Activated naive CD8-positive, alpha-beta T cell (primary cell): ENCODE measurements around the gene UBTD2.
"Not testable (repeated sequence)": the region's sequence is repeated elsewhere in the genome, so short reads cannot be mapped to it uniquely, and the experiment has no call there.

Source experiments
- H3K27ac Mint-ChIP-seq: one replicate; pipeline ENCODE4 v1.8.0; 2021; ENCODE audit warnings: mixed read lengths
- H3K27me3 Mint-ChIP-seq: one replicate; pipeline ENCODE4 v1.8.0; 2021; ENCODE audit warnings: mixed read lengths
- H3K36me3 Mint-ChIP-seq: one replicate; pipeline ENCODE4 v1.8.0; 2021; ENCODE audit warnings: mixed read lengths
- H3K4me1 Mint-ChIP-seq: one replicate; pipeline ENCODE4 v1.8.0; 2021; ENCODE audit warnings: low read depth, mixed read lengths
- H3K4me3 Mint-ChIP-seq: one replicate; pipeline ENCODE4 v1.8.0; 2021; ENCODE audit warnings: mild to moderate bottlenecking, mixed read lengths
- H3K9me3 Mint-ChIP-seq: one replicate; pipeline ENCODE4 v1.8.0; 2021; ENCODE audit warnings: low read depth, mixed read lengths

Gene UBTD2

DNA sequence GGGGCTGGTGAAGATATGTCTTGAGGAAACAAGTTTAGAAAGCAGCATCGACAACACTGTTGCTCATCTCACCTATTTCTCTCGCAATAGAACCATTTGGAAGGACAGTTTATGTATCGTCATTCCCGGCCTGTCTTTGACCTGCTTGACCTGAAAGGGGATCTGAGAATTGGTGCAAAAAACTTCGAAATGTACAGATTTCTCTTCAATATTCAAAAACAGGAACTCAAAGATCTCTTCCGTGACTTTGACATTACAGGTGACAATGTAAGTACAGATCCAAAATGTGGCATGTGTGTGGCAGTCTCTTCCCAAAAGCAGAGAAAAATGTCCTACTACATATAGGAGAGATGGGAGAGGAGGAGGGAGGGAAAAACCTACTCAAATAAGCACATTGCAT lies 83.1 kb downstream of the UBTD2 start:
- Mint-ChIP-seq H3K4me3 (no peak overlapping the region), H3K27ac (no peak overlapping the region), H3K36me3 (peaks cover 3% of the 10 kb centered on the region)

DNA sequence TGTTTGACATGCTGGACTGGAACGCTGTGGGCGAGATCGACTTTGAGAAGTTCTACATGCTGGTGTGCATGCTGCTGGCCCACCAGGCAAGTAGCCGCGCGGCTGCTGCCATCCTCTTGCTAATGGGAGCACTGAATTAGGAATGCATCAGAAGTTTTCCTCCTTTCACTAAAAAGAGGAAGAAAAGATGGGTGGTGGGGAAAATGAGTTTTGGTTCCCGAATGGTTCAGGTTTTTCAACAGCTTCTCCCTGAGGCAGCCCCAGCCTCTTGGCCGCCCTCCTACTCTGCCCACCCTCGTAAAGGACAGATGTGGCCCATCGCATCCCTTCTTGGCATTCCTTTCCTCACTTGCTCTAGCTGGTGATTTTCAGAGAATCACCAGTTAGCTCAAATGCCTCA lies 84.1 kb downstream of the UBTD2 start:
- no peak overlapping the region for H3K27ac Mint-ChIP-seq
- H3K27me3 Mint-ChIP-seq = no peaks in the 10 kb centered on the region
- no peaks in the 10 kb centered on the region for H3K4me1 Mint-ChIP-seq
- H3K4me3 Mint-ChIP-seq = no peak overlapping the region
- H3K36me3 Mint-ChIP-seq = peaks cover 3% of the 10 kb centered on the region
- H3K9me3 Mint-ChIP-seq = no peaks in the 10 kb centered on the region

More for the DNA sequence above, 83.1 kb downstream of the UBTD2 start:
- no peaks in the 10 kb centered on the region for H3K9me3 Mint-ChIP-seq
- no peaks in the 10 kb centered on the region for H3K27me3 Mint-ChIP-seq
- H3K4me1 Mint-ChIP-seq = no peaks in the 10 kb centered on the region

GRCh38 chr5:172197775-172198174 lies 85.8 kb downstream of the UBTD2 start:
- not testable (repeated sequence) for H3K27me3 Mint-ChIP-seq, H3K4me1 Mint-ChIP-seq, H3K4me3 Mint-ChIP-seq, H3K36me3 Mint-ChIP-seq, H3K9me3 Mint-ChIP-seq, H3K27ac Mint-ChIP-seq

GRCh38 chr5:172194985-172195774 lies 88.4 kb downstream of the UBTD2 start:
- Mint-ChIP-seq H3K4me1 (no peaks in the 10 kb centered on the region), H3K4me3 (no peak overlapping the region), H3K9me3 (no peaks in the 10 kb centered on the region), H3K36me3 (peaks cover 3% of the 10 kb centered on the region), H3K27ac (no peak overlapping the region), H3K27me3 (no peaks in the 10 kb centered on the region)

- H3K36me3 Mint-ChIP-seq = no peaks in the 10 kb centered on the region
- H3K4me1 Mint-ChIP-seq = no peaks in the 10 kb centered on the region
- no peaks in the 10 kb centered on the region for H3K9me3 Mint-ChIP-seq
- H3K27ac Mint-ChIP-seq = no peak within 1 kb of the TSS
- H3K4me3 Mint-ChIP-seq = no peak within 1 kb of the TSS
- H3K27me3 Mint-ChIP-seq = no peaks in the 10 kb centered on the region
Observed at GRCh38 chr5:172193872-172194271, 89.7 kb downstream of the UBTD2 start, which contains the start of gene EFCAB9. Gene EFCAB9 (plus strand): TSS chr5:172194172. CDS start chr5:172194173, 1 bp downstream.

DNA sequence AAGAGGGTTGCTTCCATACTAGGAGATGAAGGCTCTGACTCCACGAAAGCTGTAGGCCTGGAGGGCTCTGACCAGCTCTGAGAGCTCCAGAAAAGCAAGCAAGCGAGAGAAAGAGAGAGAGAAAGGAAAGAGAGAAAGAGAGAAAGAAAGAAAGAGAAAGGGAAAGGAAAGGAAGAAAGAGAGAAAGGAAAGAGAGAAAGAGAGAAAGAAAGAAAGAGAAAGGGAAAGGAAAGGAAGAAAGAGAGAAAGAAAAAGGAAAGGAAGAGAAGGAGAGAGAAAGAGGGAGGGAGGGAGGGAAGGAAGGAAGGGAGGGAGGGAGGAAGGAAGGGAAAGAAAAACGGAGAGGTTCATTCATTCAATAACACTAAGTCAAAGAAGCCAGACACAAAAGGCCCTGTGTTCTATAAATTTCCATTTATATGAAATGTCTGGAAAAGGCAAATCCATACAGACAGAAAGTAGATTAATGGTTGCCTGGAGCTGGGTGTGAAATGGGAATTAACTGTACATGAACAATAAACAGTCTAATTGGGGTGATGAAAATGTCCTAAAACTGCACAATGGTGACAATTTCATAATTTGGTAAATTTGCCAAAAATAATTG lies 93.8 kb downstream of the UBTD2 start:
- H3K27ac Mint-ChIP-seq = no peak overlapping the region

GRCh38 chr5:172188893-172189692 lies 94.5 kb downstream of the UBTD2 start:
- Mint-ChIP-seq H3K4me3 (peak overlapping the region; percentile 83), H3K4me1 (peaks cover 23% of the 10 kb centered on the region), H3K9me3 (no peaks in the 10 kb centered on the region), H3K36me3 (peaks cover 2% of the 10 kb centered on the region), H3K27me3 (no peaks in the 10 kb centered on the region), H3K27ac (no peak overlapping the region)

More for the DNA sequence above, 93.8 kb downstream of the UBTD2 start:
- Mint-ChIP-seq H3K4me1 (peaks cover 16% of the 10 kb centered on the region), H3K36me3 (peaks cover 2% of the 10 kb centered on the region), H3K9me3 (no peaks in the 10 kb centered on the region), H3K4me3 (no peak overlapping the region), H3K27me3 (no peaks in the 10 kb centered on the region)

DNA sequence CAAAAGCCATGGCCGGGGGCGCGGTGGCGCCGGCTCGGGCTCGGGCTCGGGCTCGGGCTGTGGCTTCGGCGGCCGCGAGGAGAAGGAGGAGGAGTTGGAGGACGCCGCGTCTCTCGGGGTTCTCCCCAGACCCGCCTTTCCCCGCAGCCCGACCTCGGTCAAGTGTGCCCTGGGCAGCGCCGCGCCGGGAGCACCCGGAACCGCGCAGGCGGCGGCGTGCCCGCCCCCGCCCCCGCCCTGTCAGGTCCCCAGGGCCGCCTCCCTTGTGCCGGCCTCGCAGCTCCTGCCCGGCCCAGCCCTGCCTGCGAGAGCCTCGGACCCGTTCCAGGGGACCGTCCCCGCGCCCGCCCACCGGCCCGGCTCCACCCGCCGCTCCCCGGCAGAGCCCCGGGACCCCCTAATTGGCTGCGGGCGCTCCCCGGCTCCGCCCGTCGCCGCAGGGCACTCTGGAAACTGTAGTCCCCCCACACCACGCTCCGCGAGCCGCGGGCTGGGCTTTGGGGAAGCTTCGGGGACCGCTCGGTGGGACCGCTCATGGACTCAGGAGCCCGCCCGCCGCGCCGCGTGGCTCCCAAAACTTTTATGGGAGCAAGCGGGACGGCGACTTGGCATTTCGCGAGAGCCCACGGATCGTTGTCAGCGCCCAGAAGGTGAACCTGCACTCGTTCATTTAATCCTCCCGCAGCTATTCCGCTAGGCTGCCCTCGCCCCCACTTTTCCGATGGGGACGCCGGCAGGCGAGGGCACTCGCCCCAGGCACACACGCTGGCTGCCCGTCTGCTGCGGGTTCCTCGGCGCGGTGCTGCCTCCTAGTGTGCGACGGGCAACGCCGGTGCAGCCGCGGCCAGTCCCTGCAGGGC lies 95.3 kb downstream of the UBTD2 start, which contains the start of gene STK10:
STK10 (minus strand) TSS at position 192 of the 860 bp plus-strand sequence; CDS start at position 10, 182 bp downstream.
- Mint-ChIP-seq H3K36me3 (peaks cover 2% of the 10 kb centered on the region), H3K27me3 (no peaks in the 10 kb centered on the region), H3K9me3 (no peaks in the 10 kb centered on the region), H3K27ac (peak within 1 kb of the TSS; percentile 95), H3K4me3 (peak within 1 kb of the TSS; percentile 99), H3K4me1 (peaks cover 30% of the 10 kb centered on the region)

GRCh38 chr5:172187118-172188032 lies 96.2 kb downstream of the UBTD2 start:
- H3K9me3 Mint-ChIP-seq = no peaks in the 10 kb centered on the region
- no peaks in the 10 kb centered on the region for H3K27me3 Mint-ChIP-seq
- peaks cover 38% of the 10 kb centered on the region for H3K4me1 Mint-ChIP-seq
- H3K4me3 Mint-ChIP-seq = peak overlapping the region; percentile 99
- peak overlapping the region; percentile 95 for H3K27ac Mint-ChIP-seq
- peaks cover 4% of the 10 kb centered on the region for H3K36me3 Mint-ChIP-seq

DNA sequence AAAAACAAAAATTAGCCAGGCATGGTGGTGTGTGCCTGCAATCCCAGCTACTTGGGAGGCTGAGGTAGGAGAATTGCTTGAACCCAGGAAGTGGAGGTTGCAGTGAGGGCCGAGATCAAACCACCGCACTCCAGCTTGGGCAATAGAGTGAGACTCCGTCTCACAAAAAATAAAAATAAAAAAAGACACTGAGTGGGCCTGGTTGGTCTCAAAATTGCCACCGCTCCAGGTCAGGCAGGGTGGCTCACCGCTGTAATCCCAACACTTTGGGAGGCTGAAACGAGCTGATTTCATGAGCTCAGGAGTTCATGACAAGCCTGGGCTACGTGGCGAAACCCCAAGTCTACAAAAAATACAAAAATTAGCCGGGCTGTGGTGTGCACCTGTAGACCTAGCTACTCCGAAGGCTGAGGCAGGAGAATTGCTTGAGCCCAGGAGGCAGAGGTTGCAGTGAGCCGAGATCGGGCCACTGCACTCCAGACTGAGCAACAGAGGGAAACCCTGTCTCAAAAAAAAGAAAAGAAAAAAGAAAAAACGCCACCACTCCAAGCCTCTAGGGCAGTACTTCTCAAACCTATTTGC lies 97.4 kb downstream of the UBTD2 start:
- H3K4me3 Mint-ChIP-seq = peak overlapping the region; percentile 99
- no peaks in the 10 kb centered on the region for H3K27me3 Mint-ChIP-seq
- H3K4me1 Mint-ChIP-seq = peaks cover 42% of the 10 kb centered on the region
- H3K36me3 Mint-ChIP-seq = peaks cover 4% of the 10 kb centered on the region
- no peaks in the 10 kb centered on the region for H3K9me3 Mint-ChIP-seq
- H3K27ac Mint-ChIP-seq = peak overlapping the region; percentile 95

DNA sequence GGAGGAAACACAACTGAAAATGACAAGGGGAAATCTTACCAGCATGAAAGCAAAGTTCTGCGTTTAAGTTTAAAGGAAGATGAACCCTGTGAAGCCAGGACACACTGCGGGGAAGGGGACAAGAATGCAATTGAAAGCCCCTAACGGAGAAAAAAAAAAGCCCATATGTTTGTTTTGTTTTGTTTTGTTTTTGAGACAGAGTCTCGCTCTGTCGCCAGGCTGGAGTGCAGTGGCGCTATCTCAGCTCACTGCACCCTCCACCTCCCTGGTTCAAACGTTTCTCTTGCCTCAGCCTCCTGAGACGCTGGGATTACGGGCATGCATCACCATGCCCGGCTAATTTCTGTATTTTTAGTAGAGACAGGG lies 98.5 kb downstream of the UBTD2 start:
- peaks cover 4% of the 10 kb centered on the region for H3K36me3 Mint-ChIP-seq
- H3K4me1 Mint-ChIP-seq = peaks cover 52% of the 10 kb centered on the region
- no peaks in the 10 kb centered on the region for H3K27me3 Mint-ChIP-seq
- H3K27ac Mint-ChIP-seq = peak overlapping the region; percentile 95
- peak overlapping the region; percentile 99 for H3K4me3 Mint-ChIP-seq
- H3K9me3 Mint-ChIP-seq = no peaks in the 10 kb centered on the region

- H3K9me3 Mint-ChIP-seq = no peaks in the 10 kb centered on the region
Observed at GRCh38 chr5:172183881-172184280, 99.7 kb downstream of the UBTD2 start.

GRCh38 chr5:172182291-172182690 lies 101.3 kb downstream of the UBTD2 start:
- H3K36me3 Mint-ChIP-seq = peaks cover 6% of the 10 kb centered on the region
- peaks cover 78% of the 10 kb centered on the region for H3K4me1 Mint-ChIP-seq
- no peak overlapping the region for H3K4me3 Mint-ChIP-seq
- no peaks in the 10 kb centered on the region for H3K27me3 Mint-ChIP-seq
- H3K27ac Mint-ChIP-seq = peak overlapping the region; percentile 95
- H3K9me3 Mint-ChIP-seq = no peaks in the 10 kb centered on the region

More at GRCh38 chr5:172183881-172184280, 99.7 kb downstream of the UBTD2 start:
- H3K4me3 Mint-ChIP-seq = peak overlapping the region; percentile 99
- H3K36me3 Mint-ChIP-seq = peaks cover 4% of the 10 kb centered on the region
- H3K4me1 Mint-ChIP-seq = peaks cover 64% of the 10 kb centered on the region
- H3K27ac Mint-ChIP-seq = peak overlapping the region; percentile 95
- no peaks in the 10 kb centered on the region for H3K27me3 Mint-ChIP-seq
